K562 (cell line): Measurements from ENCODE around the gene REC8. TPM values are rescaled to one million over a fixed set of nuclear protein-coding genes. Genes with fewer than 3 reads are reported as not detected.

ENCODE experiments used
- CBFA2T2 ChIP-seq: fragments of 450-650 bp; conservative IDR thresholded peaks from 2 replicates; pipeline ENCODE4 v1.6.1; 2017; ENCODE audit warnings: mild to moderate bottlenecking
- ELF1 ChIP-seq: fragments of 200-800 bp; sonication (Bioruptor generic); IDR thresholded peaks from 2 replicates; pipeline ENCODE4 v1.6.1; 2016; ENCODE audit warnings: missing genetic modification characterization, missing compliant biosample characterization
- FIP1L1 ChIP-seq: fragments of 200-400 bp; formaldehyde crosslinking; IDR thresholded peaks from 2 replicates; pipeline ENCODE4 v1.6.1; 2018; ENCODE audit warnings: mild to moderate bottlenecking, low read depth, low read length; ENCODE audit not compliant: poor library complexity, severe bottlenecking
- HDAC1 ChIP-seq, 2 experiments: fragments of 450-650 bp; IDR thresholded peaks; 2 replicates each; pipeline ENCODE4 v1.6.1; 2016 to 2017; ENCODE audit warnings: inconsistent platforms in 1 of 2, mild to moderate bottlenecking in 1 of 2, moderate library complexity in 1 of 2
- NR2C2 ChIP-seq, 2 experiments: fragments of 200-800 bp in 1 of 2; sonication (Bioruptor generic) in 1 of 2; sonication (generic) in 1 of 2; formaldehyde crosslinking in 1 of 2; IDR thresholded peaks; 2 replicates each; pipeline versions ENCODE4 v1.6.1 to v1.8.0; 2016 to 2022; ENCODE audit warnings: mild to moderate bottlenecking in 1 of 2, missing compliant biosample characterization in 1 of 2, missing genetic modification characterization in 1 of 2, missing genetic modification reagents in 1 of 2
- PML ChIP-seq: IDR thresholded peaks from 2 replicates; pipeline ENCODE4 v1.6.1; 2012; ENCODE audit warnings: low read length, inconsistent platforms
- POLR2A ChIP-seq: fragments of 450-650 bp; conservative IDR thresholded peaks from 2 replicates; pipeline ENCODE4 v1.6.1; 2016
- POLR2G ChIP-seq: fragments of 200-400 bp; formaldehyde crosslinking; IDR thresholded peaks from 2 replicates; pipeline ENCODE4 v1.6.1; 2017; ENCODE audit warnings: low read depth, mild to moderate bottlenecking, antibody characterized with exemption, low read length, moderate library complexity
- SAP30 ChIP-seq: fragments of 200-600 bp; sonication (generic); IDR thresholded peaks from 2 replicates; pipeline ENCODE4 v1.6.1; 2012; ENCODE audit warnings: borderline replicate concordance, low read depth, mild to moderate bottlenecking, moderate library complexity, low read length, control low read depth, inconsistent platforms; ENCODE audit not compliant: insufficient read depth, poor library complexity, severe bottlenecking
- SP1 ChIP-seq: sonication (generic); formaldehyde crosslinking; IDR thresholded peaks from 2 replicates; pipeline ENCODE4 v1.8.1; 2022; ENCODE audit warnings: mild to moderate bottlenecking, missing genetic modification reagents
- SRF ChIP-seq, 2 experiments: fragments of 250-450, 450-650 bp in 1 of 2; sonication (Bioruptor Pico) in 1 of 2; sonication (generic) in 1 of 2; formaldehyde crosslinking; IDR thresholded peaks; 2 replicates each; pipeline versions ENCODE4 v1.5.0 to v1.5.1; 2020 to 2022; ENCODE audit warnings: mild to moderate bottlenecking in 1 of 2, missing genetic modification reagents in 1 of 2
- XRCC5 ChIP-seq: fragments of 200-400 bp; formaldehyde crosslinking; IDR thresholded peaks from 2 replicates; pipeline ENCODE4 v1.6.1; 2017; ENCODE audit warnings: low read depth, mild to moderate bottlenecking, low read length
- ZBTB40 ChIP-seq, 2 experiments: fragments of 450-650 bp in 1 of 2; sonication (generic) in 1 of 2; formaldehyde crosslinking in 1 of 2; IDR thresholded peaks; 2 replicates each; pipeline versions ENCODE4 v1.7.1 to v1.9.0; 2016 to 2022; ENCODE audit warnings: inconsistent platforms in 1 of 2, mild to moderate bottlenecking in 1 of 2, missing genetic modification reagents in 1 of 2
- ZNF707 ChIP-seq: fragments of 250-450 bp; sonication (Bioruptor Pico); conservative IDR thresholded peaks from 2 replicates; pipeline ENCODE4 v1.8.0; 2022; ENCODE audit warnings: inconsistent platforms, mild to moderate bottlenecking, moderate library complexity
- polyA plus RNA-seq, 8 experiments: library from polyadenylated mRNA; depleted of rRNA in 4 of 8; stranded (reverse) in 5 of 8; unstranded in 3 of 8; fragments of >200 nt; fragmentation: Nextera tagmentation in 2 of 8; fragmentation: Illumina TruSeq in 1 of 8; extraction: Ambion mirVana in 2 of 8; extraction: Trizol in 1 of 8; gene quantifications; 2 replicates each; pipeline versions ENCODE4 v1.2.1 to v1.2.3, GENCODE V29; 2011 to 2014; ENCODE audit warnings: inconsistent platforms in 1 of 8, missing spikeins in 1 of 8
- total RNA-seq, 7 experiments: library from RNA; depleted of rRNA in 6 of 7; stranded (reverse); fragments of >200 nt in 6 of 7; fragmentation: Illumina TruSeq in 2 of 7; extraction: Trizol in 2 of 7; gene quantifications; 2 replicates each; pipeline versions ENCODE4 v1.2.1 to v1.2.3, GENCODE V29; 2011 to 2021; ENCODE audit warnings: low replicate concordance in 1 of 7
- TF ChIP-seq, protein P1 (sequence below): sonication (generic); formaldehyde crosslinking; IDR thresholded peaks from 2 replicates; pipeline ENCODE4 v1.8.0; 2022; ENCODE audit warnings: mild to moderate bottlenecking, missing genetic modification reagents

Gene REC8
- total and polyA plus RNA-seq, 9 of the 15 experiments (the other 6 are each of a cell fraction or from before 2014, with no cell fraction given): 0.11 to 2.5 (median 0.85) TPM

DNA sequence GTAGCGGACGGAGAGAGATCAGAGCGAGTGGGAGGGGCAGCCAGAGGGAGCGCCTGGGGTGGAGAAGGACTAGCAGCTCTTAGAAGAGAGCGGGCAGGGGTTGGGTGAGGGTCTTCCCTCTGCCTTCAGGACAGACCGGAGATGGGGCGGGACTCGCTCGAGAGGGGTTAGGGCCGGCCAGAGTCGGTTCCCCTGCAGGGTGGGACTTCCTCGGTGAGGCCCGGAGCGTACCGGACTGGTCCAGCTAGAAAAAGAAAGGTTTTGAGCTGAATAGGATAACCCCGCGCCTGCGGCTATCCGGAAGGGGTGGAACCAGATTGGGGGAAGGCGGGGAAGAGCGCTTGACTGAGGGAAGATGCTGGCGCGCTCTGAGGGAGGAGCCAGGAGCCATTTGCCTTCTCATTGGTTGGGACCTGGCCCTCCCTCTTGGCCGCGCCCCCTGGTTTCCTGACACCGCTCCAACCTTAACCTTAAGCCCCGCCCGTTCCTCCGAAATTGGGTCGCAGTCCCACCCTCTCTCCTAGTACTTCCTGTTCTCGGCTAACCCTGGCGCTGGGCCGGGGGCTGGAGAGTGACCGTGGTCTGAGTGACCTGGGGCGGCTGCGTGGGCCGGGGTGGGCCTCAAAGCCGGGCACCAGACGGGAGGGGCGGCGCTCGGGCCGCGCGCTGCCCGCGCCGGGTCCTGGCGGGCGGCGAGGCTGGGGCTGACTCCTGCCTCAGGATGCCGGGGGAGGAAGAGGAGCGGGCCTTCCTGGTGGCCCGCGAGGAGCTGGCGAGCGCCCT, 24.7 kb upstream of the REC8 start, which contains the start of gene RNF31 (continued):
- TF ChIP-seq ZBTB40 (IDR thresholded peaks at IDR 0.05) (peak; percentile 69; the same call in 1 of the 2 replicates), ZBTB40 (CRISPR knock-in tag; IDR thresholded peaks at IDR 0.05) (no peak), ELF1 (tag) (peak; percentile 61), SP1 (peak; percentile 7; the same call in 1 of the 2 replicates), PML (0 out of 2 replicates have a peak, but pooled peaks have one; percentile 30), SAP30 (peak; percentile 7), XRCC5 (0 out of 2 replicates have a peak, but pooled peaks have one; percentile 47), HDAC1 (IDR thresholded peaks at IDR 0.05) (0 out of 4 replicates have a peak, but pooled peaks of 1 of the 2 experiments have one; percentile 6), FIP1L1 (peak; percentile 48), SRF (CRISPR knock-in tag; IDR thresholded peaks at IDR 0.05) (peak in 1 of 2 experiments; percentile 40; a peak in 1 of 4 replicates), CBFA2T2 (no peak), POLR2A (peak; percentile 55; the same call in 1 of the 2 replicates), NR2C2 (CRISPR knock-in tag; IDR thresholded peaks at IDR 0.05) (no peak), NR2C2 (tag; IDR thresholded peaks at IDR 0.05) (peak; percentile 92), POLR2G (peak; percentile 64), ZNF707 (no peak)
- TF ChIP-seq, protein P1, sequence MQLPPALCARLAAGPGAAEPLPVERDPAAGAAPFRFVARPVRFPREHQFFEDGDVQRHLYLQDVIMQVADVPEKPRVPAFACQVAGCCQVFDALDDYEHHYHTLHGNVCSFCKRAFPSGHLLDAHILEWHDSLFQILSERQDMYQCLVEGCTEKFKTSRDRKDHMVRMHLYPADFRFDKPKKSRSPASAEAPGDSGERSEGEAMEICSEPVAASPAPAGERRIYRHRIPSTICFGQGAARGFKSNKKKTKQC: no peak
